Pons (tissue), 1 donor: ENCODE data around the gene PKD2L2.
"Not testable (repeated sequence)": the region's sequence is repeated elsewhere in the genome, so short reads cannot be mapped to it uniquely, and the experiment has no call there.

Source experiments
- DNase-seq: peaks from one replicate; pipeline ENCODE4 v3.0.0-alpha.2; 2016; ENCODE audit warnings: low spot score

Gene PKD2L2

DNA sequence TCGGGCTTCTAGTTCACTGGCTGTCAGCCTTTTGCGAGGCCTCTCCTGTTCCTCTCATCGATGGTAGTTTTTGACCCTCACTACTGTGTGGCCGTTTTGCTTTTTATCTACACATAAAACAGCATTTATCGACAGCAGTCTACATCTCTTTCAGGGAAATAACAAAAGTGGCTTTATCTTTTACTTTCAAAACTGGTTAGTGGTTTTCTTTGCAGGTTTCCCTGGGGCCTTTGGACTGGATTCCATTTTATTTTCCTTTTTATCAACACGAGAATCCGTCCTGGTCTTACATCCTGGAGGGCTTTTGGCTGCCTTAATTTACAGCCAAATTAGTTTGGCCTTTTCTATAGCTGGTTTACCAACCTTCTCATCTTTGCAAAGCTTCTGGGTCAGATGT lies 793 bp upstream of the PKD2L2 start:
- DNase-seq = peak; percentile 63

DNA sequence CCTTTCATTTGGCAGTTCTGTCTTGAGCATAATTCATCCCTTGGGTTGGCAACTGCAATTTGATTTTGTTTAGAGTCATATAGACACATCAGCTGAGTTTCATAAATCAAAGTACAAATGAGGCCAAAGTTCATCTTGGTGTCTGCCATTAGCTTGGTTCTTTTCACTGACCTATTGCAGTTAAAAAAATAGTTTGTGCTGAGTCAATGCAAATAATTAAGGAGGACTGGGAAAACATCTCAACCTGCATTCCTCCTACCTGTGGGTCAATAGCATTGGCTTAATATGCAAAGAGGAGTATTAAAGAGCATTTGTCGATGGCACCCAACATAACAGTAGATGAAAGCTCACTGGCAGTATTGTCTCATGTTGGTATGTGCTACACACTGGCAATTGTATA lies 1.6 kb downstream of the PKD2L2 start:
- peak; percentile 1 for DNase-seq

DNA sequence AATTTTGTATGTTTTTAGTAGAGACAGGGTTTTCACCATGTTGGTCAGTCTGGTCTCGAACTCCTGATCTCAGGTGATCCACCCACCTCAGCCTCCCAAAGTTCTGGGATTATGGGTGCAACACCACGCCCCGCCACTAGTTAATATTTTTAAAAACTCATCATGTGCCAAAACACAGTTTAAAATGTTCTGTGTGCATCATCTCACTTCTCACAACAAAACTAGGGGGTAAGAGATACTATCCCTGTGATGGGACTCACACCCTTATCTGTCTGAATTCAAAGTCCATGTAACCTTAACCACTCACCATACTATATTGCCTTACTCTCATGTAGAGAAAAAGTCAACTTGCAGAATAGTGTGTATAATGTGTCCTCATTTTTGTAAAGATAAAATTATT lies 2.6 kb downstream of the PKD2L2 start:
- DNase-seq = no peak

DNA sequence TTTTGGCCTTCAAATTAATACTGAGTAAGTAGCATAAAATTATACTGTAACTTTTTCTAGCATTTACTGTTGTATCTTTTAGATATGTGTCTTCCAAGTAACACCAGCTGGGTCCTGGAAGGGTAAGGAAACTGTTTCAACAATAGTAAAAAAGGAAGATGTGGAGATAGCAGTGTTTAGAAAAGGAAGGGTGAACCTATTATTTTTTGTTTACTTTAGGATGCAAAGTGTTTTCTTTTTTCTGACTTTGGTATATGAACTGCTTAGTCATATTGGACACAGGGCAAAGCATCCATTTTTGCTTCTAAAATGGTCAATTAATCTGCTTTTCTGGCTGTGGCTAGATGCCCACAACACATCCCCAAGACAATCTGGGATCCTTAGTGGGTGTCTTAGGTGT lies 5.3 kb downstream of the PKD2L2 start:
- no peak for DNase-seq

DNA sequence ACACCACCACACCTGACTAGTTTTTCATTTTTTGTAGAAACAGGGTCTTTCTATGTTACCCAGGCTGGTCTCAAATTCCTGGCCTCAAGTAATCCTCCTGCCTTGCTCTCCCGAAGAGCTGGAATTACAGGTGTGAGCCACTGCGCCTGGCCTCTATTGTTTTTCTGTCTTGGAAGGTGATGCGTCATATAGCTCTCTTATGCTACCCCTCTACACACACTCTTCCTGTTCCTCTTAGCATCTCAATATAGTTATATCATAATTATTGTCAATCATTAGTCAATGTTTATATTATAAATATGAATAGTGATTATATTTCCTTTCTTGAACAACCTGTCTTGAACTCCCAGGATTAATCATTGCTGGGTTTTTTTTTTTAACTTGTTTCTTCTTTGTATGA lies 7.3 kb downstream of the PKD2L2 start:
- no peak for DNase-seq

DNA sequence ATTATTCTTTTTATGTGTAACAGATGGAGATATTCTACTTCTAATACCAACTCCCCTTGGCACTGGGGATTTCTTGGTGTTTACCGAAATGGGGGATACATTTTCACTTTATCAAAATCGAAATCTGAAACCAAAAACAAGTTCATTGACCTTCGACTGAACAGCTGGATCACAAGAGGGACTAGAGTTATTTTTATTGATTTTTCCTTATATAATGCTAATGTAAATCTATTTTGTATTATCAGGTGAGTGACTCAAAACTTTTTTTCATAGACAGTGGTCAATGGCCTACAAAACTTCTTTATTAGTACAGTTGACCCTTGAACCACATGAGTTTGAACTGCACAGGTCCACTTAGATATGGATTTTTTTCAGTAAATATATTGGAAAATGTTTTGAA lies 10.2 kb downstream of the PKD2L2 start:
- no peak for DNase-seq

DNA sequence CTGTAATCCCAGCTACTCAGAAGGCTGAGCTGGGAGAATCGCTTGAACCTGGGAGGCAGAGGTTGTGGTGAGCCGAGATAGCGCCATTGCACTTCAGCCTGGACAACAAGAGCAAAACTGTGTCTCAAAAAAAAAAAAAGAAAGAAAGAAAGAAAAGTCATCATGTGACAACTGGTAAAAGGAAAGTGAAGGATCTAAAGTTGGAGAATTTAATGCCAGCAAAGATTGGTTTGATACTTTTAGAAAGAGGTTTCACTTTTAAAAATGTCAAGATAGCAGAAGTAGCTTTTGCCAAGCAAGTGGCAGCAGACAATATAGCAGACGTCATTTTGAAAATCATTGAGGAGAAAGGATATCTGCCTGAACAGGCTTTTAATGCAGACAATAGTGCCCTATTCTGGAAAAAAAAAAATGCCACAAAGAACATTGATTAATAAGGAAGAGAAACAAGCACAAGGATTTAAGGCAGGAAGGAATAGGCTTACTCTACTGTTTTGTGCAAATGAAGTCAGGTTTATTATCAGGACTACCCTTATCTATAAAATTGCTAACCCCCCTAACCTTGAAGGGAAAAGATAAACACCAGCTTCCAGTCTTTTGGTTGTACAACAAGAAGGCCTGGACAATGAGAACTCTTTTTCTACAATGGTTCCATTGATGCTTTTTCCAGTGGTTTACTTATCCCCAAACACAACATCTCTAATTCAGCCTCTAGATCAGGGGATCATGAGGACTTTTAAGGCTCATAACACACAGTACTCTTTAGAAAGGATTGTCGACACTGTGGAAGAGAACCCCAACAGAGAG lies 12.0 kb downstream of the PKD2L2 start:
- peak; percentile 95 for DNase-seq

DNA sequence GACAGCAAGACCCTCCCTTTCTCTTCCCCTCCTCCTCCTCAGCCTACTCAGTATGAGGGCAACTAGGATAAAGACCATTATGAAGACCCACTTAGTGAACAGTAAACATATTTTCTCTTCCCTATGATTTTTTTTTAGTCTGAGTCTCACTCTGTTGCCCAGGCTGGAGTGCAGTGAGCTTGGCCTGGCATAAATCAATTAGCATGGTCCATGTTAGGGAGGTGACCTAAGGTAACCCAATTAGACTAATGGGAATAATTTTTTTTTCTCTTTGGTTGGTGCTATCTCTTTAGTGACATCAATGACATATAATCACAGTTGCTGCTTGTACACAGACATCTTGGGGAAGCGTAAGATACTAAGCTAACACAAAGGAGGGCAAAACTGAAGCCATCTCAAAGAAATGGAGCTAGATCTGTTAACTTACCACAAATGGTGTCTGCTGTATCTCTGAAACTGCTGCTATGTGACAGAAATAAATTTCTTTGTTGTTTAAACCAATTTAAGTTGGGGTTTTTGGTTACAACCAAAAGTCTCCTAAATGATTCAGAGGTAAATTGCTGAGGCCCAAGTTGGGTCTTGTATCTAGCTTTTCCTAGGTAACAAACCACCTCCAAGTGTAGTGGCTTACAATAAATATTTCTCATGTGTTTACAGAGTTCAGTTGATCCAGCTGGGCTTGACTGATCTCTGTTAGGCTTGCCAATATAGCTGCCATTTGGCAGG lies 13.3 kb downstream of the PKD2L2 start:
- DNase-seq = no peak

DNA sequence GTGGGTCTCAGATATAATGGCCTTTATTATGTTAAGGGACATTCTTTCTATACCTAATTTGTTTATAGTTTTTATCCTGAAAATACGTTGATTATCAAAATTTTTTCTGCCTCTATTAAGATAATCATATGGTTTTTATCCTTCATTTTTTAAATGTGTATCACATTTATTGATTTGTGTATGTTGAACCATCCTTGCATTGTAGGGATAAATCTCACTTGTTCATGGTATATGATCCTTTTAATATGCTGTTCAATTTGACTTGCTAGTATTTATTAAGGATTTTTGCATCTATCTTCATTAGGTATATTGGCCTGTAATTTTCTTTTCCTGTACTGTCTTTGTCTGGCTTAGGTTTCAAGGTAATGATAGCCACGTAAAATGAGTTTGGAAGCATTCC lies 25.5 kb downstream of the PKD2L2 start:
- no peak for DNase-seq

DNA sequence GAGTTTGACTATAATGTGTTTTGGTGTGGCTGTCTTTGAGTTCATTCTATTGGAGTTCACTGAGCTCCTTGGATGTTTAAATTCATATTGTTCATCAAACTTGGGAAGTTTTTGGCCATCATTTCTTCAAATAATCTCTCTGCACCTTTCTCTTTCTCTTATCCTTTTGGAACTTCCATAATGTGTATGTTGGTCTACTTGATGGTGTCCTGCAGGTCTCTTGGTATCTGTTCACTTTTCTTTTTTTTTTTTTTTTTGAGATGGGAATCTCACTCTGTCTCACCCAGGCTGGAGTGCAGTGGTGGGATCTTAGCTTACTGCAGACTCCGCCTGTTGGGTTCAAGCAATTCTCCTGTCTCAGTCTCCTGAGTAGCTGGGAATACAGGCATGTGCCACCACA lies 27.7 kb downstream of the PKD2L2 start:
- no peak for DNase-seq

DNA sequence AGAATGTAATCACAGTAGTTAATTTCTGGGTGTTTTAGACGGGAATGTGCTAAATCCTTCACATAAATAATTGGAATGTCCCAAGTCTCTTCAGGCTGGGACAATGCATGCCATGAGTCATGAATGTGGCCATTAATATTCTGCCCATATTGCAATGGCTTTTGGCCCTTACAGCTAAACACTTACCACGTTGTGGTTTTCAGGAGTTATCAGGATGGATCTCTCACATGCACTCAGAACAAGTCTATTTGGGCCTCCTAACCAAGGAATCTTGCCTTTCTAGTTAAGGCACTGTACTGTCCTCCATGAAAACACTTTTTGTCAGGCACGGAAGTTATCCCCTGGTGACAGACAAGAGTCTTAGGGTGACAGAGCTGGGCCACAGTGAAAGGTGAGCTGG lies 32.7 kb downstream of the PKD2L2 start:
- no peak for DNase-seq

DNA sequence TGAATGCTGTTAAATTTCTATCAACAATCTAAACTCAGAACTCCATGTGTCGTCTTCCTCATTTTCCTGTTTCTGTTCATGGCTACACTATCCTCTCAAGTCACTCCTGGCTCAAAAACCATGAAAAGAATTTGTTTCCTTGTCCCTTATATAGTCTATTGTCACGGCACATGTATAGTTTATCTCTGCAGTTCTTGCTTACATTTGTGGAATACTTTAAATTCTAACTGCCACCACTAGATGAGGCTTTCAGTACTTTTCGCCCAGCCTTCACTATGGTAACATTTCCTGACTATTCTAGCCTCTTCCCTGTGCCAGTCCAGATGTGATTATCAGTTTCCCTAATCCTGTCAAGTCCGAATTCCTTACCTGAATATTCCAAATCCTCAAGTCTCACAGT lies 34.6 kb downstream of the PKD2L2 start:
- DNase-seq = peak; percentile 79

DNA sequence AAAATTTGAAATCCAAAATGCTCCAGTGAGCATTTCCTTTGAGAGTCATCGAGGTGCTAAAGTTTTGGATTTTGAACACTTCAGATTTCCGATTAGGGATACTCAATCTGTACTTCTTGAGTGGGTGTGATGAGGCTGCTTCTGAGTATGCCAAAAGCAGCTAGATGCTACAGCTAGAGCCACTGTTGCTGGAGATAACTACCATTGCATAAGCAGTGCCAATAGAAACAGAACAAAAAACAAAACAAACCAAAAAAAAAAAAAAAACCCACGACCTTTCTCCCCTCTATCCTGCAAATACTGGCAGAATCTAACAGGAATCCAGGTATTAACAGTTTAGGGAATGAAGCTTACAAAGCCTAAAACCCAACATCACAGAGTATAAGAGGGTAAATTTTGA lies 43.5 kb downstream of the PKD2L2 start:
- no peak for DNase-seq

DNA sequence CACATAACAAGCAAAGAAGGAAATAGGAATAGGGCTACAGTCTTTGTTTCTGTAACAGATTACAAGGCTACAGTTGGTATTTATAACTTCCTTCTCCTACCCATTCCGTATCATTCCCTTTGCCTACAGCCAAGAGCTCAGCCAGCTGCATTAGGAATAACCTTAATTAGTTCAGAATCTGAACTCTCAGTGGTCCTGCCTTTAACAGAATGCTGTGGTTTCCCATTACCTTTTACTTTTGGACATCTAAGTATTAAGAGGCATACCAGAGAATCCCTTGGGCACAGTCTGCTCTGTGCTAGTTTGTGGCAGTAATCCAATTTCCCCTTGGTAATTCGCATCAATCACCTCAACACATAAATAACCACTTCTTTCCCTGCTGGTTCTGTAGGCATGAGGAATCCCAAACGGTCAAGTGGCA lies 44.2 kb downstream of the PKD2L2 start:
- no peak for DNase-seq

DNA sequence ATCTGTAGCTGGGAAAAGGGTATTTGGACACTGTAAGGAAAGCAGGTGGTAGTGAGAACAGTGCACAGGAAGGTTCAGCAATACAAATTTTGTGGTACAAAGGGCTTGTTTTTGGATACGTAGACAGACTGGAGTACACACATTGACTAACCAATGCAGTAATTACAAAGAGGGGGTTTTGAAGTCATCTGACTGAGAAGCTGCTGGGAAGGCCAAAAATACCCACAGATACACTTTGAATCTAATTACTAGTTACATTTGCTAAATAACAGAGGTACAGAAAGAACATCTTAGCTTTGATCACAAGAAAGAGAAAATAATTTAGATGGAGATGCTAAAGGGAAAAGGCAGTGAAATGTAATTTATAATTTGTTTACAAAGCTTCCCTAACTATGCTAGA lies 45.9 kb downstream of the PKD2L2 start:
- DNase-seq = no peak

DNA sequence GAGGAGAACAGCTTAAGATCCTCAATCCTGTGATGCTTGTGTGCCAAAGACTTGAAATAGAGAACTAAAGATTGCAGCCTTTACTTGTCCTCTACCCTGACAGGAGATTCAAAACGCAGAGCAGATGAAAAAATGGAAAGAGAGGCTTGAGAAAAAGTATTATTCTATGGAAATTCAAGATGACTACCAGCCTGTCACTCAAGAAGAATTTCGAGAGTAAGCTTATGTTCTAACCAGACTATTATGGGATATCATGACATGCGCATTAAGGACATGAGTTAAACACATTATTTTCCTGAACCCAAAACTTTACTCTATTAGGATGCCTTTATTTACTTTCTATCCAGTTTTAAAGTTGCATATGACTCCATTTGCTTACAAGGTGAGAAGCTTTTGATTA lies 46.4 kb downstream of the PKD2L2 start:
- DNase-seq = no peak

DNA sequence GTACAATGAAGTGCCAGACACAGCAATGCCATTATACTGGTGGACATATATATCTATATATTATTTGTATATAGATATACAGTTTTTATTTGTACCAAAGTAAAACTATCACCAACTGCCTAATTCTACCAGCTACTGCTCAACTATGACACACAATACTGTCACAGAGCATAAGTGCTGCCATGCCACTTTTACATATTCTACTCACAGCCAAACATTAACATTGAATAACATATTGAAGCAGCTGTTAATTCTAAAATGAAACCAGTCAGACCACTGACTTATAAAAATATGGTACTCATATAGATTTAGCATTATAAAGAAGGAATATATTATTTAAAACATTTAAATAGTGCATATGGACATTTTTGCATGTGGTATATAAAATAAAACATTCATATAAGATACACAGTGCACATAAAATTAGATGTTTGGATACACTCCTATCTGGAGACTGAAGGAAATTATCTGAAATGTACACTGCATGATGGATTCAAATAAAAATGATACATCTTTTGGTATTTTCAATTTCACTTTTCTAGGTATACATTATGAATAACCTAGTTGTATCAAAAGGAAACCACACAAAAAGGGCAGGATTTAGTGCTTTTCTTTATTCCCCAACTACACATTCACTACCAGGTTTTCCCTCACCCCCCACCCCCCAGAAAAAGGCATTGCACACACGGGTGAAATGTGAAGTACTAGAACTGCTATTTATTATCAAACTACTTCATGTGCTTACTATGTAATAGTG lies 48.9 kb downstream of the PKD2L2 start:
- DNase-seq = no peak

DNA sequence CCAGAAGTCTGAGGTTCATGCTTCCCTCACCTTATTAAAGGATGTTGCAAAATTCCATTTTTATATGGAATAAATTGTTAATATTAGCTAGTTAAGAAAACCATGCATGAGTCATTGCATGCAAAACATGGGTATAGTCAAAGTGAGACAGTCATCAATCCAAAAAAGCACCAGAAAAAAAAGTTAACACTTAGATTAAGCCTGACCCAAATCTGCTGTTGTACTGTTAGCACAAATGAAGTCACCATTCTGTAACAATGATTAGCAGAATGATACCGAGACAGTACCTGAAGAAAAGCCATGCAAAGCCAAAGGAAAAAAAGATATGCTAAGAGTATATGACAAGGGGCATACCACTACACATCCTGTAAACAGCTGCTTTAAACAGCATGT lies 49.5 kb downstream of the PKD2L2 start:
- no peak for DNase-seq

DNA sequence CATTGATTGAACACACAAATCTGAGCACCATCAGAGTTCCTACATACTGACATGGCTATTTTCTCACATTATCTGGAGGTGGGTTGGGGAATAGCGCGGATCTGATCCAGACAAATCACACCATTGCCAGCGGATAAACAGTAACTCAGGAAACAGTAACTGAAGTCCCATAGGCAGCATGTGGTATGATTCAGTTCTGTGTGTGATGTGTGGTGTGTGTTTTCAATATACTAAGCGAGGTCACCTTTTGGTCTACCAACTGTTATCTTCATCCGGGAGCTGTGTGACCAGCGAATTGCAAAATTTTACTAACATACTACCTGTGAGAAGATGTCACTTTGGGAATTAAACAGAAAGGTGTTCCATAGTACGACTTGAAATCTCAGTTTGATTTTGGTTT lies 50.1 kb downstream of the PKD2L2 start:
- DNase-seq = no peak

DNA sequence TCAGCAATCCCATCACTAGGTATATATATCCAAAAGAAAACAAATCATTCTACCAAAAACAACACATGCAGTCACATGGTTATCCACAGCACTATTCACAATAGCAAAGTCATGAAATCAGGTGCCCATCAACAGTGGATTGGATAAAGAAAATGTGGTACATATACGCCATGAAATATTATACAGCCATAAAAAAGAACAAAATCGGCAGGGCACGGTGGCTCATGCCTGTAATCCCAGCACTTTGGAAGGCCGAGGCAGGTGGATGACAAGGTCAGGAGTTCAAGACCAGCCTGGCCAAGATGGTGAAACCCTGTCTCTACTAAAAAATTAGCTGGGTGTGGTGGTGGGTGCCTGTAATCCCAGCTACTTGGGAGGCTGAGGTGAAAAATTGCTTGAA lies 55.0 kb downstream of the PKD2L2 start:
- not testable (repeated sequence) for DNase-seq

DNA sequence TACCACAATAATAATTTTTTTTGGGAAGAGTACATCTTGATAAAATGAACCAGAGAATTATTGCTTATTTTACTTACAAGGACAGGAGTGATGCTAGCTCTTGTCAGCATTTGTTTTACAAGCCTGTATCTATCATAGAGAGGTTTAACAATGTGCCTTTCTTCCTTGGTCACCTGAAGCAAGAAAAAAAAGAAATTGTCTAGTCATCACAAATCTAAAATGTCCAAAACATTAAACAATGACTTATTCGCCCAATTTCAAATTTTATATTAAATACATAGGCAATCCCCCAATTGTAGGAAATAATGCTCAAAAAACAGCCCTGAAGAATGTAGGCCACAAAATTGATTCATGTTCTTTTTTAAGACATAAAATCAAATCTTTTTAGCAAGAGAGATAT lies 56.6 kb downstream of the PKD2L2 start:
- no peak for DNase-seq

DNA sequence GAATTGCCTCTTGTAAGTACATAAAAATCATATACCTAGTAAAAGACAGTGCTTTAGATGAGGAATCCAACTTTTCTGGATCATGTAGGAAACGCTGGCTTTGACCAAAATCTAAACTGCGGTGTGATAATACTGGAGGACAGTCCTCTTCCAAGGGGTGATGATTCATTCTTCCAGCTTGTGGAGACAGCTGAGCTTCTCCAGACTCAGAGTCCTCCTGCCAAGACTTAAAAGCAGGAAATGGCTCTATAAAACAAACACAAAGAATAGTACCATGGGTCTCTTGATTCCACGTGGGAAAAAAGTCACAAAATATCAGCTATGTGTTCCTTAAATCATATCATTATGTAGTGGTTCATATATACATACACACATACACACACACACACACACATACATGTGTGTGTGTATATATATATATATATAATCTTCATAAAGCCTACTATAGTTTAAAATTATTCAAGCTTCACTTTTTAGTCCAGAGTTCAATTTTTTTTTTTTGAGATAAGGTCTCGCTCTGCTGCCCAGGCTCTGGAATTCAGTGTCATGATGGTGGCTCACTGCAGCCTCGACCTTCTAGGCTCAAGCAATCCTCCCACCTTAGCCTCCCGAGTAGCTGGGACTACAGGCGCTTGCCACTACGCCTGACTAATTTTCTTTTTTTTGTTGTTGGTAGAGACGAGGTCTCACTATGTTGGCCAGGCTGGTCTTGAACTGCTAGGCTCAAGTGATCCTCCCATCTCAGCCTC lies 65.0 kb downstream of the PKD2L2 start:
- DNase-seq = no peak
